ENCODE data around the gene STT3B.

DNA sequence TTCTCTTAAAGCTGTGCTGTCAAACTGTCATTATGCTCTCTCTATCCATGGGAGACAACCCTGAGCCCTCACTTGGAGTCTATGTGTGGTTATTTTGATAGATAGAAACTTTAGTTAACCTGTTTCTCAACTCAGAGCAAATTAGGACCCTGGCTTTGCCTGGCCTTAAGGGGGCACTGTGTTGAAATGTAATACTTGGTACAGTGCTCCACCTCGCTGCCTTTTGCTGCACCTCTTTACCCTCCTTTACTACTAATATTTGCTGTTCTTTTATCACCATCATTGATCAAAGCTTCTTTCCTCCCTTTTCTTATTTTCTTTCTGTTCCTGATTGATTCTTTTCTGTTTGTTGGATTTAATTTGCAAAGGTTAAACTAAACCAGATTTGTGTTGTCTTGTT, 34.3 kb downstream of the STT3B start:
- no peak for TF ChIP-seq ZNF274 (IDR thresholded peaks at IDR 0.05; ENCODE audit: low read depth, low read length)
- TF ChIP-seq YY1 (IDR thresholded peaks at IDR 0.05; ENCODE audit: insufficient read depth, insufficient read length): no peak
- no peak for TF ChIP-seq SUZ12 (IDR thresholded peaks at IDR 0.05; ENCODE audit: extremely low read depth, insufficient read depth, insufficient read length)

All from NT2/D1 (cell line).